ENCODE data around the gene DNAAF2. TPM values are rescaled to one million over a fixed set of nuclear protein-coding genes. Genes with fewer than 3 reads are reported as not detected.
"Not testable (repeated sequence)": the region's sequence is repeated elsewhere in the genome, so short reads cannot be mapped to it uniquely, and the experiment has no call there.

DNAAF2 gene
- total RNA-seq, 4 donors from 2014 or later: 10.7 to 17.4 (median 16.3) TPM

DNA sequence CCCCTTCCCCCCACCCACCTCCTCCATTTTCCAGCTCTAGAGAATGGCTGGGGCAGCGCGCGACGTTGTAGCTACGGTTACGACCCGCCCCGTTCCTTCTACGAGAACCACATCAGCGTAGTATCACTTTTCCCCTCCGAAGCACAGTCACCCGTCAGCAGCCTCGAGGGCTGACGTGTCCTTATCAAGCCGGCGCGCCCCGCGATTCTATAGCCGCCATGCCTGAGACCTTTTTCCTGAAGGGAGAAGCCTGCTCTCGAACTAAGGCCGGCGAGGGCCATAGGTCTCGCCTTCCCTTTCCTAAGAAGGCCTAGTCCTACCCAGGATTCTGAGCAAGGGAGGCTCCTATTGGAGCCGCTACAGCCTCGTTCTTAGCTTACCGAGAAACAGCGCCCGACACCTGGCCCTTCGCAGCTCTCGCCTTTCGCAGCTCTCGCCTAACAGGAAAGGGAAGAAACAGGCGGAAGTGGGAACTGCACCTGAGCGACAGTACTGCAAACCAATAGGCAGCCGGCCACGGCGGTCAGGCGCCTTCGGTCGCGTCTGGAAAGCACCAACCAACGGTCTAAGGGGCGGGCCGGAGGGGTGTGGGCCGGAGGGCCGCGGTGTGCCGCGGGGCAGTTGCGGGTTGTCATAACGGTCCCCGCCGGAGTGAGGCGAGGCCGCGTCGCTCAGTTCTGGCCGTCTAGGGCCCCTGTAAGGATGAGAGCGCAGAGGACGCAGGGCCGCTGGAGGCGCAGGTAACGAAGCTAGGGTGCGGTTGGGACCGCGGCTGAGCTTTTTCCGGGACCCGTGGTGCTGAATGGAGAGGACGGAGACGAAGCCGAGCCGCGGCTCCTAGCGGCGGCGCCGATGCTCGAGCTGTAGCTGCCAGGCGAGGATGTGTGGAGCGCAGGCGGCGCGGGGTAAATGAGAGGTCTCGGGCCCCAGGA, 14.6 kb downstream of the DNAAF2 start, which contains the start of the genes MGAT2 and RPL36AL:
Gene MGAT2, plus strand, starts transcription at position 618 of the 932 bp plus-strand sequence. CDS start 470 bp downstream, outside the sequence.
Gene RPL36AL, minus strand, starts transcription at position 445 of the 932 bp plus-strand sequence. CDS start 1,522 bp downstream, outside the sequence.
- H3K27me3 ChIP-seq: no peaks in the 10 kb centered on the region
- TF ChIP-seq, protein P1, sequence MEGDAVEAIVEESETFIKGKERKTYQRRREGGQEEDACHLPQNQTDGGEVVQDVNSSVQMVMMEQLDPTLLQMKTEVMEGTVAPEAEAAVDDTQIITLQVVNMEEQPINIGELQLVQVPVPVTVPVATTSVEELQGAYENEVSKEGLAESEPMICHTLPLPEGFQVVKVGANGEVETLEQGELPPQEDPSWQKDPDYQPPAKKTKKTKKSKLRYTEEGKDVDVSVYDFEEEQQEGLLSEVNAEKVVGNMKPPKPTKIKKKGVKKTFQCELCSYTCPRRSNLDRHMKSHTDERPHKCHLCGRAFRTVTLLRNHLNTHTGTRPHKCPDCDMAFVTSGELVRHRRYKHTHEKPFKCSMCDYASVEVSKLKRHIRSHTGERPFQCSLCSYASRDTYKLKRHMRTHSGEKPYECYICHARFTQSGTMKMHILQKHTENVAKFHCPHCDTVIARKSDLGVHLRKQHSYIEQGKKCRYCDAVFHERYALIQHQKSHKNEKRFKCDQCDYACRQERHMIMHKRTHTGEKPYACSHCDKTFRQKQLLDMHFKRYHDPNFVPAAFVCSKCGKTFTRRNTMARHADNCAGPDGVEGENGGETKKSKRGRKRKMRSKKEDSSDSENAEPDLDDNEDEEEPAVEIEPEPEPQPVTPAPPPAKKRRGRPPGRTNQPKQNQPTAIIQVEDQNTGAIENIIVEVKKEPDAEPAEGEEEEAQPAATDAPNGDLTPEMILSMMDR (IDR thresholded peaks at IDR 0.05): peak in 5 of 6 experiments; percentile 15 to 58 (median 22)
- TF ChIP-seq POLR2A (IDR thresholded peaks at IDR 0.05): peak; percentile 96 to 99
- DNase-seq: peak; percentile 95 to 99 (median 99)
- H3K27ac ChIP-seq: peak within 1 kb of the TSS; percentile 94 to 98 (median 96)
- H3K9me3 ChIP-seq: no peaks in the 10 kb centered on the region
- peaks cover 0 to 48% (median 14%) of the 10 kb centered on the region in 4 donors for H3K4me1 ChIP-seq
- H3K4me3 ChIP-seq: peak within 1 kb of the TSS; percentile 79 to 95 (median 87)
- H3K36me3 ChIP-seq: peaks cover 0 to 19% (median 0%) of the 10 kb centered on the region in 3 donors

- Histone ChIP-seq H3K4me1 (peaks cover 0 to 47% (median 14%) of the 10 kb centered on the region in 4 donors), H3K36me3 (peaks cover 0 to 17% (median 0%) of the 10 kb centered on the region in 3 donors)
- TF ChIP-seq, protein P1 (IDR thresholded peaks at IDR 0.05): no peak
- no peak for TF ChIP-seq POLR2A (IDR thresholded peaks at IDR 0.05)
Measured at GRCh38 chr14:49619730-49620129, 15.3 kb downstream of the DNAAF2 start.

DNA sequence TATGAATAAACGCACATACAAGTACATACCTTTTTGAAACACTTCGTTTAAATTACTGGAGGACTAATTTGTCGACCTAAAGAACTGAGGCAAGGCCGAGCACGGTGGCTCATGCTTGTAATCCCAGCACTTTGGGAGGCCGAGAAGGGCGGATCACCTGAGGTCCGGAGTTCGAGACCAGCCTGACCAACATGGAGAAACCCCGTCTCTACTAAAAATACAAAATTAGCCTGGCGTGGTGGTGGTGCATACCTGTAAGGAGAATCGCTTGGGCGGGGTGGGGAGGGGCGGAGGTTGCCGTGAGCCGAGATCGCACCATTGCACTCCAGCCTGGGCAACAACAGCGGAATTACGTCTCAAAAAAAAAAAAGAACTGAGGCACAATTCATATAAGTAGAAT, 15.8 kb downstream of the DNAAF2 start:
- not testable (repeated sequence) for DNase-seq, H3K27me3 ChIP-seq, H3K9me3 ChIP-seq
- Histone ChIP-seq H3K4me3 (peak overlapping the region; percentile 79 to 95 (median 87)), H3K27ac (peak overlapping the region in 3 of 4 donors; percentile 95 to 98 (median 98)), H3K36me3 (peaks cover 0 to 17% (median 0%) of the 10 kb centered on the region in 3 donors), H3K4me1 (peaks cover 0 to 42% (median 14%) of the 10 kb centered on the region in 4 donors)

More at GRCh38 chr14:49619730-49620129, 15.3 kb downstream of the DNAAF2 start:
- no peak for DNase-seq
- H3K27me3 ChIP-seq: no peaks in the 10 kb centered on the region
- H3K9me3 ChIP-seq: no peaks in the 10 kb centered on the region
- peak overlapping the region; percentile 79 to 95 (median 87) for H3K4me3 ChIP-seq
- peak overlapping the region; percentile 94 to 98 (median 96) for H3K27ac ChIP-seq

- no peak overlapping the region for H3K4me3 ChIP-seq
- H3K4me1 ChIP-seq: peaks cover 0 to 30% (median 11%) of the 10 kb centered on the region in 4 donors
Measured at GRCh38 chr14:49617852-49618519, 17.1 kb downstream of the DNAAF2 start.

DNA sequence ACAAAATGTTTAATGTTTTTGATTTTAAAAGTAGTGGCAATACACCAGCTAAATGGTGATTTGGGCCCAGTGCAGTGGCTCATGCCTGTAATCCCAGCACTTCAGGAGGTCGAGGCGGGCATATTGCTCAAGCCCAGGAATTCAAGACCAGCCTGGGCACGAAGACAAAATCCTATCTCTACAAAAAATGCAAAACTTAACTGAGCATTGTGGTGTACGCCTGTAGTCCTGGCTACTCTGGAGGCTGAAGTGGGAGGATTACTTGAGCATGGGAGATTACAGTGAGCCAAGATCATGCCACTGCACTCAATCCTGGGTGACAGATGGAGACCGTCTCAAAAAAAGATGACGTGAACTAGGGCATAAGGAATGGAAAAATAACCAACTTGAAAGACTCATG, 19.3 kb downstream of the DNAAF2 start:
- DNase-seq: no peak
- Histone ChIP-seq H3K9me3 (no peaks in the 10 kb centered on the region), H3K36me3 (peaks cover 0 to 17% (median 0%) of the 10 kb centered on the region in 3 donors), H3K27me3 (no peaks in the 10 kb centered on the region), H3K4me1 (peaks cover 0 to 13% (median 2%) of the 10 kb centered on the region in 4 donors), H3K4me3 (no peak overlapping the region), H3K27ac (no peak overlapping the region)
- TF ChIP-seq, protein P1 (IDR thresholded peaks at IDR 0.05): no peak
- no peak for TF ChIP-seq POLR2A (IDR thresholded peaks at IDR 0.05)

More at GRCh38 chr14:49617852-49618519, 17.1 kb downstream of the DNAAF2 start:
- peaks cover 0 to 17% (median 0%) of the 10 kb centered on the region in 3 donors for H3K36me3 ChIP-seq
- no peak overlapping the region for H3K27ac ChIP-seq
- no peak for DNase-seq
- no peaks in the 10 kb centered on the region for H3K27me3 ChIP-seq
- no peak for TF ChIP-seq POLR2A (IDR thresholded peaks at IDR 0.05)
- TF ChIP-seq, protein P1 (IDR thresholded peaks at IDR 0.05): no peak
- H3K9me3 ChIP-seq: no peaks in the 10 kb centered on the region
